DMS53 treated with DMSO at 0.1 percent for 48 hours (cell line): ENCODE results near the gene SCYGR4.
"Not testable (repeated sequence)": the region's sequence is repeated elsewhere in the genome, so short reads cannot be mapped to it uniquely, and the experiment has no call there.

Experiments
- DNase-seq: peaks from one replicate; lab custom pipeline; 2025; ENCODE audit not compliant: unreplicated experiment; lab: John Stamatoyannopoulos, UW

Gene SCYGR4

GRCh38 chr2:227617316-227618230 lies at the start of gene SCYGR4:
Gene SCYGR4 (plus strand): TSS chr2:227617498. CDS start chr2:227617498, 0 bp downstream.
- DNase-seq: no peak

- no peak for DNase-seq
Observed at GRCh38 chr2:227568852-227569169, 48.5 kb upstream of the SCYGR4 start.

GRCh38 chr2:227570615-227571014 lies 46.7 kb upstream of the SCYGR4 start:
- DNase-seq: no peak

GRCh38 chr2:227576110-227576509 lies 41.2 kb upstream of the SCYGR4 start:
- no peak for DNase-seq

GRCh38 chr2:227576812-227577211 lies 40.5 kb upstream of the SCYGR4 start:
- DNase-seq: no peak

GRCh38 chr2:227577555-227577954 lies 39.7 kb upstream of the SCYGR4 start:
- DNase-seq: no peak

- no peak for DNase-seq
Observed at GRCh38 chr2:227578642-227579041, 38.7 kb upstream of the SCYGR4 start.

- no peak for DNase-seq
Observed at GRCh38 chr2:227579791-227580190, 37.5 kb upstream of the SCYGR4 start.

GRCh38 chr2:227582369-227582768 lies 34.9 kb upstream of the SCYGR4 start:
- no peak for DNase-seq

- no peak for DNase-seq
Observed at GRCh38 chr2:227592694-227593387, 24.5 kb upstream of the SCYGR4 start.

- no peak for DNase-seq
Observed at GRCh38 chr2:227595797-227596196, 21.5 kb upstream of the SCYGR4 start.

GRCh38 chr2:227597036-227597435 lies 20.3 kb upstream of the SCYGR4 start:
- no peak for DNase-seq

- no peak for DNase-seq
Observed at GRCh38 chr2:227597998-227598397, 19.3 kb upstream of the SCYGR4 start.

- DNase-seq: not testable (repeated sequence)
Observed at GRCh38 chr2:227598835-227599503, 18.3 kb upstream of the SCYGR4 start, which contains the start of gene SCYGR2. Gene SCYGR2 (plus strand): TSS chr2:227598893. CDS start chr2:227598893, 0 bp downstream.

GRCh38 chr2:227602358-227602757 lies 14.9 kb upstream of the SCYGR4 start:
- no peak for DNase-seq

- DNase-seq: no peak
Observed at GRCh38 chr2:227606476-227606875, 10.8 kb upstream of the SCYGR4 start.

- no peak for DNase-seq
Observed at GRCh38 chr2:227607941-227608340, 9.4 kb upstream of the SCYGR4 start.

GRCh38 chr2:227608561-227609338 lies 8.5 kb upstream of the SCYGR4 start:
- DNase-seq: peak; percentile 76

GRCh38 chr2:227610123-227610522 lies 7.2 kb upstream of the SCYGR4 start:
- no peak for DNase-seq

GRCh38 chr2:227612546-227613271 lies 4.6 kb upstream of the SCYGR4 start:
- peak; percentile 35 for DNase-seq
